ENCODE results near the gene POU2AF2.

DNA sequence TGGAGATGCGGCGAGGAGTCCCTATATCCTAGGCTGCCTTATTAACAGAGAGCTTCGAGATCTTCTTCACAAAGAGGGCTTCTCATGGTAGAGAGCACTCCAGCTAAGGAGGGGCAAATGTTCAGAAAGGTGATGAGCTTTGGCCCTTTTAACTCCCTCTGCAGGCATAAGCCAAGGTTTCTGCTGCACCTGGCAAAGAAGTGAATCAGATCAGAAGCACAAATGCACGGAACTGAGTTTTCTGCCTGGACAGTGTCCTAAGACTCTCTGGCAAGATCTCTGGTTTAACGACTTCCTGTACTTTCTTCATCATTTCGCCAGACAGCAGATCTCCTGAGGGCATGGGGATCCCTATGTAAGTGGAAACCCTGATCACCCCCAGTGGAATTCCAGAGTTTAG, 90.0 kb downstream of the POU2AF2 start:
- TF ChIP-seq, protein P1, sequence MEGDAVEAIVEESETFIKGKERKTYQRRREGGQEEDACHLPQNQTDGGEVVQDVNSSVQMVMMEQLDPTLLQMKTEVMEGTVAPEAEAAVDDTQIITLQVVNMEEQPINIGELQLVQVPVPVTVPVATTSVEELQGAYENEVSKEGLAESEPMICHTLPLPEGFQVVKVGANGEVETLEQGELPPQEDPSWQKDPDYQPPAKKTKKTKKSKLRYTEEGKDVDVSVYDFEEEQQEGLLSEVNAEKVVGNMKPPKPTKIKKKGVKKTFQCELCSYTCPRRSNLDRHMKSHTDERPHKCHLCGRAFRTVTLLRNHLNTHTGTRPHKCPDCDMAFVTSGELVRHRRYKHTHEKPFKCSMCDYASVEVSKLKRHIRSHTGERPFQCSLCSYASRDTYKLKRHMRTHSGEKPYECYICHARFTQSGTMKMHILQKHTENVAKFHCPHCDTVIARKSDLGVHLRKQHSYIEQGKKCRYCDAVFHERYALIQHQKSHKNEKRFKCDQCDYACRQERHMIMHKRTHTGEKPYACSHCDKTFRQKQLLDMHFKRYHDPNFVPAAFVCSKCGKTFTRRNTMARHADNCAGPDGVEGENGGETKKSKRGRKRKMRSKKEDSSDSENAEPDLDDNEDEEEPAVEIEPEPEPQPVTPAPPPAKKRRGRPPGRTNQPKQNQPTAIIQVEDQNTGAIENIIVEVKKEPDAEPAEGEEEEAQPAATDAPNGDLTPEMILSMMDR (IDR thresholded peaks at IDR 0.05): no peak
- no peak for TF ChIP-seq FOXP1 (CRISPR knock-in tag; IDR thresholded peaks at IDR 0.05; ENCODE audit: borderline replicate concordance)
- TF ChIP-seq, protein P2, sequence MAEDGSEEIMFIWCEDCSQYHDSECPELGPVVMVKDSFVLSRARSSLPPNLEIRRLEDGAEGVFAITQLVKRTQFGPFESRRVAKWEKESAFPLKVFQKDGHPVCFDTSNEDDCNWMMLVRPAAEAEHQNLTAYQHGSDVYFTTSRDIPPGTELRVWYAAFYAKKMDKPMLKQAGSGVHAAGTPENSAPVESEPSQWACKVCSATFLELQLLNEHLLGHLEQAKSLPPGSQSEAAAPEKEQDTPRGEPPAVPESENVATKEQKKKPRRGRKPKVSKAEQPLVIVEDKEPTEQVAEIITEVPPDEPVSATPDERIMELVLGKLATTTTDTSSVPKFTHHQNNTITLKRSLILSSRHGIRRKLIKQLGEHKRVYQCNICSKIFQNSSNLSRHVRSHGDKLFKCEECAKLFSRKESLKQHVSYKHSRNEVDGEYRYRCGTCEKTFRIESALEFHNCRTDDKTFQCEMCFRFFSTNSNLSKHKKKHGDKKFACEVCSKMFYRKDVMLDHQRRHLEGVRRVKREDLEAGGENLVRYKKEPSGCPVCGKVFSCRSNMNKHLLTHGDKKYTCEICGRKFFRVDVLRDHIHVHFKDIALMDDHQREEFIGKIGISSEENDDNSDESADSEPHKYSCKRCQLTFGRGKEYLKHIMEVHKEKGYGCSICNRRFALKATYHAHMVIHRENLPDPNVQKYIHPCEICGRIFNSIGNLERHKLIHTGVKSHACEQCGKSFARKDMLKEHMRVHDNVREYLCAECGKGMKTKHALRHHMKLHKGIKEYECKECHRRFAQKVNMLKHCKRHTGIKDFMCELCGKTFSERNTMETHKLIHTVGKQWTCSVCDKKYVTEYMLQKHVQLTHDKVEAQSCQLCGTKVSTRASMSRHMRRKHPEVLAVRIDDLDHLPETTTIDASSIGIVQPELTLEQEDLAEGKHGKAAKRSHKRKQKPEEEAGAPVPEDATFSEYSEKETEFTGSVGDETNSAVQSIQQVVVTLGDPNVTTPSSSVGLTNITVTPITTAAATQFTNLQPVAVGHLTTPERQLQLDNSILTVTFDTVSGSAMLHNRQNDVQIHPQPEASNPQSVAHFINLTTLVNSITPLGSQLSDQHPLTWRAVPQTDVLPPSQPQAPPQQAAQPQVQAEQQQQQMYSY (CRISPR knock-in tag; IDR thresholded peaks at IDR 0.05): no peak
- TF ChIP-seq, protein P3, sequence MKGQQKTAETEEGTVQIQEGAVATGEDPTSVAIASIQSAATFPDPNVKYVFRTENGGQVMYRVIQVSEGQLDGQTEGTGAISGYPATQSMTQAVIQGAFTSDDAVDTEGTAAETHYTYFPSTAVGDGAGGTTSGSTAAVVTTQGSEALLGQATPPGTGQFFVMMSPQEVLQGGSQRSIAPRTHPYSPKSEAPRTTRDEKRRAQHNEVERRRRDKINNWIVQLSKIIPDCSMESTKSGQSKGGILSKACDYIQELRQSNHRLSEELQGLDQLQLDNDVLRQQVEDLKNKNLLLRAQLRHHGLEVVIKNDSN (CRISPR knock-in tag; IDR thresholded peaks at IDR 0.05): no peak
- no peak for TF ChIP-seq NR2C2 (CRISPR knock-in tag; IDR thresholded peaks at IDR 0.05)
- no peak for TF ChIP-seq JAZF1 (CRISPR knock-in tag; IDR thresholded peaks at IDR 0.05)
- TF ChIP-seq, protein P4, sequence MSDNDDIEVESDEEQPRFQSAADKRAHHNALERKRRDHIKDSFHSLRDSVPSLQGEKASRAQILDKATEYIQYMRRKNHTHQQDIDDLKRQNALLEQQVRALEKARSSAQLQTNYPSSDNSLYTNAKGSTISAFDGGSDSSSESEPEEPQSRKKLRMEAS (CRISPR knock-in tag; IDR thresholded peaks at IDR 0.05): no peak
- TF ChIP-seq ZNF121 (CRISPR knock-in tag; IDR thresholded peaks at IDR 0.05): no peak
- TF ChIP-seq, protein P5, sequence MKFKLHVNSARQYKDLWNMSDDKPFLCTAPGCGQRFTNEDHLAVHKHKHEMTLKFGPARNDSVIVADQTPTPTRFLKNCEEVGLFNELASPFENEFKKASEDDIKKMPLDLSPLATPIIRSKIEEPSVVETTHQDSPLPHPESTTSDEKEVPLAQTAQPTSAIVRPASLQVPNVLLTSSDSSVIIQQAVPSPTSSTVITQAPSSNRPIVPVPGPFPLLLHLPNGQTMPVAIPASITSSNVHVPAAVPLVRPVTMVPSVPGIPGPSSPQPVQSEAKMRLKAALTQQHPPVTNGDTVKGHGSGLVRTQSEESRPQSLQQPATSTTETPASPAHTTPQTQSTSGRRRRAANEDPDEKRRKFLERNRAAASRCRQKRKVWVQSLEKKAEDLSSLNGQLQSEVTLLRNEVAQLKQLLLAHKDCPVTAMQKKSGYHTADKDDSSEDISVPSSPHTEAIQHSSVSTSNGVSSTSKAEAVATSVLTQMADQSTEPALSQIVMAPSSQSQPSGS (CRISPR knock-in tag; IDR thresholded peaks at IDR 0.05; ENCODE audit: borderline replicate concordance, low read depth): no peak
- TF ChIP-seq, protein P6, sequence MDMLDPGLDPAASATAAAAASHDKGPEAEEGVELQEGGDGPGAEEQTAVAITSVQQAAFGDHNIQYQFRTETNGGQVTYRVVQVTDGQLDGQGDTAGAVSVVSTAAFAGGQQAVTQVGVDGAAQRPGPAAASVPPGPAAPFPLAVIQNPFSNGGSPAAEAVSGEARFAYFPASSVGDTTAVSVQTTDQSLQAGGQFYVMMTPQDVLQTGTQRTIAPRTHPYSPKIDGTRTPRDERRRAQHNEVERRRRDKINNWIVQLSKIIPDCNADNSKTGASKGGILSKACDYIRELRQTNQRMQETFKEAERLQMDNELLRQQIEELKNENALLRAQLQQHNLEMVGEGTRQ (CRISPR knock-in tag; IDR thresholded peaks at IDR 0.05): no peak

All from WTC11 (cell line).